K562 (cell line): ENCODE data around the gene APOL2. TPM values are rescaled to one million over a fixed set of nuclear protein-coding genes. Genes with fewer than 3 reads are reported as not detected.
A peak's percentile ranks its signal among the peaks of the same experiment; 100 is the strongest.

Source experiments
- CGGBP1 ChIP-seq: fragments of 250-450 bp; sonication (Bioruptor Pico); IDR thresholded peaks from 2 replicates; pipeline ENCODE4 v1.9.0; 2021; ENCODE audit warnings: mild to moderate bottlenecking
- MAFF ChIP-seq: IDR thresholded peaks from 2 replicates; pipeline ENCODE4 v1.6.1; 2012; ENCODE audit warnings: low read length, improper control_type of control experiment
- MAX ChIP-seq: sonication (generic); formaldehyde crosslinking; IDR thresholded peaks from 2 replicates; pipeline ENCODE4 v1.9.0; 2022; ENCODE audit warnings: mild to moderate bottlenecking, missing genetic modification reagents
- ZNF133 ChIP-seq: fragments of 250-450 bp; sonication (Bioruptor Pico); IDR thresholded peaks from 2 replicates; pipeline ENCODE4 v1.4.0; 2020; ENCODE audit warnings: mild to moderate bottlenecking
- ZNF197 ChIP-seq: fragments of 200-800 bp; sonication (Bioruptor generic); IDR thresholded peaks from 2 replicates; pipeline ENCODE4 v1.6.1; 2016; ENCODE audit warnings: low read depth, missing genetic modification characterization, missing compliant biosample characterization
- ZNF431 ChIP-seq: sonication (generic); formaldehyde crosslinking; IDR thresholded peaks from 2 replicates; pipeline ENCODE4 v1.8.0; 2022; ENCODE audit warnings: mild to moderate bottlenecking, missing genetic modification reagents
- polyA plus RNA-seq, 8 experiments: library from polyadenylated mRNA; depleted of rRNA in 4 of 8; stranded (reverse) in 5 of 8; unstranded in 3 of 8; fragments of >200 nt; fragmentation: Nextera tagmentation in 2 of 8; fragmentation: Illumina TruSeq in 1 of 8; extraction: Ambion mirVana in 2 of 8; extraction: Trizol in 1 of 8; gene quantifications; 2 replicates each; pipeline versions ENCODE4 v1.2.1 to v1.2.3, GENCODE V29; 2011 to 2014; ENCODE audit warnings: inconsistent platforms in 1 of 8, missing spikeins in 1 of 8
- total RNA-seq, 7 experiments: library from RNA; depleted of rRNA in 6 of 7; stranded (reverse); fragments of >200 nt in 6 of 7; fragmentation: Illumina TruSeq in 2 of 7; extraction: Trizol in 2 of 7; gene quantifications; 2 replicates each; pipeline versions ENCODE4 v1.2.1 to v1.2.3, GENCODE V29; 2011 to 2021; ENCODE audit warnings: low replicate concordance in 1 of 7
- TF ChIP-seq, protein P1 (sequence below): fragments of 250-450 bp; sonication (Bioruptor Pico); IDR thresholded peaks from 2 replicates; pipeline ENCODE4 v1.8.0; 2021; ENCODE audit warnings: mild to moderate bottlenecking, moderate library complexity
- TF ChIP-seq, protein P2 (sequence below): IDR thresholded peaks from 3 replicates; pipeline ENCODE4 v1.6.1; 2011; ENCODE audit warnings: borderline replicate concordance, mild to moderate bottlenecking, moderate library complexity; ENCODE audit not compliant: insufficient read length; ENCODE audit errors: extremely low read depth

The APOL2 gene
- total and polyA plus RNA-seq, 9 of the 15 experiments (the other 6 are each of a cell fraction or from before 2014, with no cell fraction given), result 2.7 to 10.6 (median 8.9) TPM

DNA sequence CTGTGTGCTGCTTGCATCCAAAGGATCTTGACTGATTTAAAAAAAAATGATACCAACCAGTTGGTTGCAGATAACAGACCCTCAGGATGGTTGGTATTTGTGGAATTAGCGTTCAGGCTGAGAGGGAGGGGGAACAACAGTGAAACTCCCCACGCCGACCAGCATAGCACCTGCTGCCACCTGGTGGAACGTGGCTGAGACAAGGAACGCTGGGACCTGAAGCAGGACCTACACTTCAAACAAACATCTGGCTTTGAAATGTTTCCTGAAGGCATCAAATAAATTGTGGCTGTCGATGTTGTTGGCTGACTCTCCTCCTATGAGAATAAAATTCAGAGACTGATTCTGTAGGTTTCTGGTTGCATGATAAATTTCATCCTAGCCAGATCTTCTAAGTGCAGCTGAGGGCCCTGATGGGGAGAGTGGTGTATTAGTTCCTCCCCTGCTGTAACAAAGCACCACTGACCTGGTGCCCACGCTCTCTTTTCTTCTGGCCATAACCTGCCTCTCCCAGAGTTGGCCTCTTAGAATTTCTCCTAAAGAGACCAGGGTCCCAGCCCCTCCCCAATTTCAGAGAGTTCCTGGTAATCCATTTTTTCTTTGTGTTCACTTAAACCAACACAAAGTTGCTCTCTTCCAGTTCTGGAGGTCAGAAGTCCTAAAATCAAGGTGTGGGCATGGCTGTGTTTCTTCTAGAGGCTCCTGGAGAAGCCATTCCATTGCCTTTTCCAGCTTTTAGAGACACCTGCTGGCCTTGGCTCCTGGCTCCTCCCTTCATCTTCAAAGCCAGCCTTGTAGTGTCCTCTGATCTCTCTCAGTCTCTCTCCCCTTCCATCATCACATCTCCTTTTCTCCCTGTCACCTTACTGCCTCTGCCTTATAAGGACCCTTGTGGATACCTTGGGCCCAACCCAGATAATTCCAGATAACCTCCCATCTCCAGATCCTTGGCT is 17.3 kb downstream of the APOL2 start (continued):
- peak; percentile 45; the same call in 1 of the 2 replicates for TF ChIP-seq MAX (CRISPR knock-in tag)
- no peak for TF ChIP-seq ZNF133
- TF ChIP-seq, protein P1, sequence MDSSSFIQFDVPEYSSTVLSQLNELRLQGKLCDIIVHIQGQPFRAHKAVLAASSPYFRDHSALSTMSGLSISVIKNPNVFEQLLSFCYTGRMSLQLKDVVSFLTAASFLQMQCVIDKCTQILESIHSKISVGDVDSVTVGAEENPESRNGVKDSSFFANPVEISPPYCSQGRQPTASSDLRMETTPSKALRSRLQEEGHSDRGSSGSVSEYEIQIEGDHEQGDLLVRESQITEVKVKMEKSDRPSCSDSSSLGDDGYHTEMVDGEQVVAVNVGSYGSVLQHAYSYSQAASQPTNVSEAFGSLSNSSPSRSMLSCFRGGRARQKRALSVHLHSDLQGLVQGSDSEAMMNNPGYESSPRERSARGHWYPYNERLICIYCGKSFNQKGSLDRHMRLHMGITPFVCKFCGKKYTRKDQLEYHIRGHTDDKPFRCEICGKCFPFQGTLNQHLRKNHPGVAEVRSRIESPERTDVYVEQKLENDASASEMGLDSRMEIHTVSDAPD (CRISPR knock-in tag), result no peak
- no peak for TF ChIP-seq MAFF
- TF ChIP-seq ZNF431 (CRISPR knock-in tag), result no peak
- TF ChIP-seq CGGBP1 (CRISPR knock-in tag), result no peak
- TF ChIP-seq, protein P2, sequence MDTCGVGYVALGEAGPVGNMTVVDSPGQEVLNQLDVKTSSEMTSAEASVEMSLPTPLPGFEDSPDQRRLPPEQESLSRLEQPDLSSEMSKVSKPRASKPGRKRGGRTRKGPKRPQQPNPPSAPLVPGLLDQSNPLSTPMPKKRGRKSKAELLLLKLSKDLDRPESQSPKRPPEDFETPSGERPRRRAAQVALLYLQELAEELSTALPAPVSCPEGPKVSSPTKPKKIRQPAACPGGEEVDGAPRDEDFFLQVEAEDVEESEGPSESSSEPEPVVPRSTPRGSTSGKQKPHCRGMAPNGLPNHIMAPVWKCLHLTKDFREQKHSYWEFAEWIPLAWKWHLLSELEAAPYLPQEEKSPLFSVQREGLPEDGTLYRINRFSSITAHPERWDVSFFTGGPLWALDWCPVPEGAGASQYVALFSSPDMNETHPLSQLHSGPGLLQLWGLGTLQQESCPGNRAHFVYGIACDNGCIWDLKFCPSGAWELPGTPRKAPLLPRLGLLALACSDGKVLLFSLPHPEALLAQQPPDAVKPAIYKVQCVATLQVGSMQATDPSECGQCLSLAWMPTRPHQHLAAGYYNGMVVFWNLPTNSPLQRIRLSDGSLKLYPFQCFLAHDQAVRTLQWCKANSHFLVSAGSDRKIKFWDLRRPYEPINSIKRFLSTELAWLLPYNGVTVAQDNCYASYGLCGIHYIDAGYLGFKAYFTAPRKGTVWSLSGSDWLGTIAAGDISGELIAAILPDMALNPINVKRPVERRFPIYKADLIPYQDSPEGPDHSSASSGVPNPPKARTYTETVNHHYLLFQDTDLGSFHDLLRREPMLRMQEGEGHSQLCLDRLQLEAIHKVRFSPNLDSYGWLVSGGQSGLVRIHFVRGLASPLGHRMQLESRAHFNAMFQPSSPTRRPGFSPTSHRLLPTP, result no peak
- TF ChIP-seq ZNF197, result no peak
